Mononuclear cell (primary cell): Measurements from ENCODE around the gene FLNB. TPM values are rescaled to one million over a fixed set of nuclear protein-coding genes. Genes with fewer than 3 reads are reported as not detected.

Source experiments
- H3K27me3 ChIP-seq: 2 replicates; pipeline ENCODE4 v1.6.0; 2011; ENCODE audit warnings: low read length, control low read depth; ENCODE audit not compliant: insufficient read depth
- H3K4me1 ChIP-seq: 2 replicates; pipeline ENCODE4 v1.5.1; 2011; ENCODE audit warnings: mild to moderate bottlenecking, low read length, control low read depth; ENCODE audit not compliant: insufficient read depth
- H3K4me3 ChIP-seq: 2 replicates; pipeline ENCODE4 v1.5.1; 2011; ENCODE audit warnings: mild to moderate bottlenecking, low read length, moderate library complexity
- H3K9me3 ChIP-seq: 2 replicates; pipeline ENCODE4 v1.5.1; 2011; ENCODE audit warnings: low read depth, mild to moderate bottlenecking, control low read depth, low read length
- total RNA-seq: library from RNA; depleted of rRNA; stranded (reverse); fragments of >200 nt; gene quantifications from one replicate; pipeline ENCODE4 v1.2.3, GENCODE V29; 2012

Gene FLNB
- total RNA-seq, 1 donor = 29.1 TPM

GRCh38 chr3:58077596-58078285 lies 69.5 kb downstream of the FLNB start:
- Histone ChIP-seq H3K4me1 (peaks cover 24% of the 10 kb centered on the region), H3K9me3 (no peaks in the 10 kb centered on the region), H3K4me3 (no peak overlapping the region), H3K27me3 (no peaks in the 10 kb centered on the region)

DNA sequence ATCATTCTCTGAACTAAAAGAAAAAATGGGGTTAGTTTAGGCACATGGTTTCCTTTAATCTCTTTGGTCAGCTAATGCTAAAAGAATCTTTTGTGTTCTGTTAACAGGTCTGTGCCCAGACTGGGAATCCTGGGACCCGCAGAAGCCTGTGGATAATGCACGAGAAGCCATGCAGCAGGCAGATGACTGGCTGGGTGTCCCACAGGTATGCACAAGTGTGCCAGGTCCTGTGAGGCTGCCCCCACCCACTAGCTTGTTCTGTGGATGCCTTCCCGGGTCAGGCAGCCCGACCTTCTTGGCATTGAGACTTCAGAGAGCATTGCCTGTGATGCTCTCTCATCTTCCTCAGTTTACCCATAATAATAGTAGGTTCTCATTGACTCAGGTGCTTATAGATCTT lies 70.4 kb downstream of the FLNB start:
- Histone ChIP-seq H3K4me3 (no peak overlapping the region), H3K9me3 (no peaks in the 10 kb centered on the region), H3K4me1 (peaks cover 21% of the 10 kb centered on the region), H3K27me3 (no peaks in the 10 kb centered on the region)

DNA sequence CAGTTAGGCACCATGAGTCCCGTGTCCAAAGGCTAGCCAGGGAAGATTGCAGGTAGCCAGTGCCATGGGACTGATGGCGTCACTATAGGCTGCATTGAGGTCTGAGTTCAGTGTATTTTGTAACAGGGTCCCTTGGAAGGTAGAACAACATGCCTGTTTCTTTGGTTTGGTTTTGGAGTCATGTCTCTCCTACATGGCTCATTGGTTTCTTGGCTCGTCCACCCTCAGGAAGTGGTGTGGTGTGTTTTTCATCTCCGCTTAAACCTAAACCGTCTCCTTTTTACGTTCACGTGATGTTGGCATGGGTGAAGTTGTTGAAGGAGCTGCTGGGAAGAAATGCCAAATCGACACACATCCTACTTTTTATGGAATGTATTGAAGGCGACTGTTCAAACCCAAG lies 71.6 kb downstream of the FLNB start:
- H3K27me3 ChIP-seq = no peaks in the 10 kb centered on the region
- H3K9me3 ChIP-seq = no peaks in the 10 kb centered on the region
- no peak overlapping the region for H3K4me3 ChIP-seq
- H3K4me1 ChIP-seq = peaks cover 21% of the 10 kb centered on the region

DNA sequence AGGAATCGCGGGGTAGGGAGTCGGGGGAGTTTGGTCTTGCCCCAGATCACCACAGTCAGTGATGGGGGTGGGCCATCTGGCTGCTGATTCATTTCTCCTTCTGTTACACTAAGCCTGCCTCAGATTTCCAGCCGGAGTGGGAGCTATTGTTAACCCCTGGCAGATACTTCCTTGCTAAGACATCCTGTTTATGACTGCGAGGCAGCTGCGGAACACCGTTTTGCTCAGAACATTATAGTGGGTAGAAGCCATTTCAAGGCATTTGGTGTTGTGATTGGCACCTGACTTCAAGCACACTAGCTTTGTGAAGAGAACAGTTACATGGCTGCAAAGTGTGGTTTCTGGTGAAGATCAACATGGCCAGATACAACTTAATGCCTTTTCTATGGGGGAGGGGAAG lies 73.8 kb downstream of the FLNB start:
- Histone ChIP-seq H3K9me3 (no peaks in the 10 kb centered on the region), H3K4me3 (no peak overlapping the region), H3K4me1 (peaks cover 29% of the 10 kb centered on the region), H3K27me3 (no peaks in the 10 kb centered on the region)

DNA sequence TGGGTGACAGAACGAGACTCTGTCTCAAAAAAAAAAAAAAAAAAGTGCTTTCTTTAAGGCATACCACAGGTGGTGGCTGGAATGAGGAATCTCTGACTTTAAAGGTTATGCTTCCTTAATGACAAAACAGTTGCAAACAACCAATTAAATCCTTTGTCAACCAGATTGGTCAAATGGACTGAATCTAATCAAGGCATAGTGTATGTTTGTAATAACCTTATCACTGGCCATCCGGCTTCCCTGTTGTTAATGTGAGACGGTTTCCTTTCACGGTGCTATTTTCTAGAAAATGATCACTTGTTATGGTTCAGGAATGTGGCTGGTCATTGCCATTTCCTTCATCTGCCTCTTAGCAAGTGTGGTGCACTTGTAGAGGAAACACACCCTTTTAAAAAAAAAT lies 75.9 kb downstream of the FLNB start:
- Histone ChIP-seq H3K9me3 (no peaks in the 10 kb centered on the region), H3K27me3 (no peaks in the 10 kb centered on the region)

DNA sequence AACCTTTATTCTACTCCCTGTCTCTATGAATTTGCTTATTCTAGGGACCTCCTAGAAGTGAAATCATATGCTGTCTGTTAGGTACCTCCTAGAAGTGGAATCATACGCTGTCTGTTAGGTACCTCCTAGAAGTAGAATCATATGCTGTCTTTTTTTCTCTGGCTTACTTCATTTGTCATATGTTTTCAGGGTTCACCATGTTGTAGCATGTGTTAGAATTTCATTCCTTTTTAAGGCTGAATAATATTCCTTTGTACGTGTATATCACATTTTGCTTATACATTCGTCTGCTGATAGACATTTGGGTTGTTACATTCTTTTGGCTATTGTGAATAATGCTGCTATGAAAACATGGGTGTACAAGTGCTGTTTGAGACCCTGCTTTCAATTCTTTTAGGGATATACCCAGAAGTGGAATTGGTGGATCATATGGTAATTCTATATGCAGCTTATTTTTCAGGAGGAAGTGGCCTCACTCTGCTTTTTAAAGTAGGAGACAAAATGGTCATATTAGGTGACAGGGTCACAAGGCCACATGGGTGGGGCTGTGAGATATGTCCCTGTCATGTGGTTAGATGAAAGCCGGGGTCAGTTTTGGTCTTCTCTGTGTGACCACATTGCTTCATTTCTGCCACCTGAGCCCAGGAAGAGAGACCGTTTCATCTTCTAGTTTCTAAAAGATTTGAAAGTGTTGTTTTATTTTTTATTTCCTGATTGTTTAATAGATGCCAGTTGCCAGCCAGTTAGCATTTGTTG lies 76.7 kb downstream of the FLNB start:
- Histone ChIP-seq H3K4me3 (no peak overlapping the region), H3K4me1 (peaks cover 29% of the 10 kb centered on the region), H3K27me3 (no peaks in the 10 kb centered on the region), H3K9me3 (no peaks in the 10 kb centered on the region)

More for the DNA sequence above, 75.9 kb downstream of the FLNB start:
- Histone ChIP-seq H3K4me3 (no peak overlapping the region), H3K4me1 (peaks cover 29% of the 10 kb centered on the region)

DNA sequence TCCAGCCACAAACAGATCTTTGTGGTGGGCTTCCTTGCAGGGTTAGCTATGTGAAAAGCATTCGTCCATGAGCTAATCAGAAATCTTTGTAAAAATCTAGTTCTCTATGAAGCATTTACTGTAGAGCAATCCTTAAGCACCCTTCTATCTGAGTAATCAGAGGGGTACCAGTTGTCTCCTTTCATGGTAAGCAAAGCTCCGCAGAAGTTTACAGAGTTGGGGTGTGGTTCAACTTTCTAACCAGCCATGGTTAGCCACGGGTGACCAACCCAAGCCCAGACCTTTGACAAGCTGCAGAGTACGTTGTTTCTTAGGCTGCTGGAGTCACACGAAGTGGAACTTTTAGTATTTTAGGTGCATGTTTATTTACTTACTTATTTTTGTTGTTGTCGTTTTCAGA lies 77.4 kb downstream of the FLNB start:
- Histone ChIP-seq H3K9me3 (no peaks in the 10 kb centered on the region), H3K4me1 (peaks cover 29% of the 10 kb centered on the region), H3K27me3 (no peaks in the 10 kb centered on the region), H3K4me3 (no peak overlapping the region)

DNA sequence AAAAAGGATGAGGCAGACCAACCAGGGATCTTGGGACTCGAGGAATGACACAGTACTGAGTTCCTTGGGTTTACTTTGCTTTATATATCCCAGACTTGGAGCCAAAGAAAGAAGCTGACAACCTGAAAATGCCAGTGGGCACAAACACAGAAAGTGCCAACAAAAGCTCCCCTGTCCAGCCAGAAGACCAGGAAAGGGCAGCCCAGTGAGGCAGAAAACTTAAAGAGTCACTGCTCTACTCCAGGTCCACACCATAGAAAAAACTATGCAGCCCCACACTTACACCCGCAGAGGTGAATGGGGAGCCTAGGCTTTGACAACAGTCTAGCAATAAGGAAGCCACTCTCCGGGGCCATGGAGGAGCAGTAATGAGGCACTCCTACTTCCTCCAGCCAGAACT lies 80.3 kb downstream of the FLNB start:
- H3K9me3 ChIP-seq = no peaks in the 10 kb centered on the region
- H3K4me1 ChIP-seq = peaks cover 24% of the 10 kb centered on the region

GRCh38 chr3:58090351-58090750 lies 82.1 kb downstream of the FLNB start:
- Histone ChIP-seq H3K27me3 (no peaks in the 10 kb centered on the region), H3K9me3 (no peaks in the 10 kb centered on the region), H3K4me3 (no peak overlapping the region), H3K4me1 (peaks cover 8% of the 10 kb centered on the region)

More for the DNA sequence above, 80.3 kb downstream of the FLNB start:
- H3K27me3 ChIP-seq = no peaks in the 10 kb centered on the region
- H3K4me3 ChIP-seq = no peak overlapping the region

DNA sequence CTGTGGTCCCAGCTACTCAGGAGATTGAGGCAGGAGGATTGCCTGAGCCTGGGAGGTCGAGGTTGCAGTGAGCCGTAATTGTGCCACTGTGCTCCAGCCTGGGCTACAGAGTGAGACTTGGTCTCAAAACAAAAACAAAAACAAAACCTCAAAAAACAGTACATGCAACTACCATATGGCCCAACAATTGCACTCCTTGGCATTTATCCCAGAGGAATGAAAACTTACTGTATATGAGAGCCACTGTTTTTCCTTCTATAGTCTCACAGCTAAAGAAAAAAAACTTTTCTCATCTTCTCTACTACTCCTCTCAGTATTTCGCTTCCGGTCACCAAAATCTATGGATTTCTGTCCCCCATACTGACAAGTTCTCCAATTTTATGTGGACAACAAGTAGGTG lies 84.3 kb downstream of the FLNB start:
- H3K4me3 ChIP-seq = no peak overlapping the region
- no peaks in the 10 kb centered on the region for H3K27me3 ChIP-seq
- no peaks in the 10 kb centered on the region for H3K4me1 ChIP-seq
- H3K9me3 ChIP-seq = no peaks in the 10 kb centered on the region

DNA sequence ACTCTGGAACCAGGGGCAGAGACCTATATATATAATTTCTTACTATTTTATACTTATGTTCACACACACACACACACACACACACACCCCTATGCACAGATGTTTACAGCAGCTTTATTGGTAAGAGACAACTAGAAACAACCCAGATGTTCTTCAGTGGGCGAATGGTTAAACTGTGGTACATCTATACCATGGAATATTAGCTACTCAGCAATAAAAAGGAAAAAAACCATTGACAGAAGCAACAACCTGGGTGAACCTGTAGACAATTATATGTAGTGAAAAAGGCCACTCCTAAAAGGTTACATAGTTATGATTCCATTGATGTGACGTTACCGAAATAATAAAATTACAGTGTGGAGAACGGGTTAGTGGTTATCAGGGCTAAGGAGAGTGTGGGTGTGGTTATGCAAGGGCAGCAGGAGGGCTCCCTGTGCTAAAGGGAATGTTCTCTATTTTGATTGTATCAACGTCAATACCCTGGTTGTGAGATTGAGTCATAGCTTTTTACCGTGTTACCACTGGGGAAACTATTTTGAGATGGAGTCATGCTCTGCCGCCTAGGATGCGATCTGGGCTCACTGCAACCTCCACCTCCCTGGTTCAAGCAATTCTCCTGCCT lies 85.5 kb downstream of the FLNB start:
- no peak overlapping the region for H3K4me3 ChIP-seq

DNA sequence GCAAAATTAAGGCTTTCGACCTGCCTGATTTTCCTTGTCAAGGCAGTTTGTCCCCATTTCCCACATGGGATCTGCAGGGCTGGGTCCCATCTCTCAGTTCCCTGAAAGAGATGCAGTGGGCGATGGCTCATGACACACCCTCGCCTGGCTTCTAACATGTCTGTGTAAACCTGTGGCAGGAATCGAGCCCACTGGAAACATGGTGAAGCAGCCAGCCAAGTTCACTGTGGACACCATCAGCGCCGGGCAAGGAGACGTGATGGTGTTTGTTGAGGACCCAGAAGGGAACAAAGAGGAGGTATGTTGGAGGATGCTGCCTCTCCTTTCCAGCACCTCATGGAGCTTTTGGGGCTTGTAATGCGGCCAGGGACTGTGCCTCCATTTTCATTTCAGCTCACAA lies 86.4 kb downstream of the FLNB start:
- Histone ChIP-seq H3K4me1 (no peaks in the 10 kb centered on the region), H3K27me3 (no peaks in the 10 kb centered on the region), H3K4me3 (no peak overlapping the region), H3K9me3 (no peaks in the 10 kb centered on the region)

More for the DNA sequence above, 85.5 kb downstream of the FLNB start:
- Histone ChIP-seq H3K27me3 (no peaks in the 10 kb centered on the region), H3K4me1 (no peaks in the 10 kb centered on the region), H3K9me3 (no peaks in the 10 kb centered on the region)

DNA sequence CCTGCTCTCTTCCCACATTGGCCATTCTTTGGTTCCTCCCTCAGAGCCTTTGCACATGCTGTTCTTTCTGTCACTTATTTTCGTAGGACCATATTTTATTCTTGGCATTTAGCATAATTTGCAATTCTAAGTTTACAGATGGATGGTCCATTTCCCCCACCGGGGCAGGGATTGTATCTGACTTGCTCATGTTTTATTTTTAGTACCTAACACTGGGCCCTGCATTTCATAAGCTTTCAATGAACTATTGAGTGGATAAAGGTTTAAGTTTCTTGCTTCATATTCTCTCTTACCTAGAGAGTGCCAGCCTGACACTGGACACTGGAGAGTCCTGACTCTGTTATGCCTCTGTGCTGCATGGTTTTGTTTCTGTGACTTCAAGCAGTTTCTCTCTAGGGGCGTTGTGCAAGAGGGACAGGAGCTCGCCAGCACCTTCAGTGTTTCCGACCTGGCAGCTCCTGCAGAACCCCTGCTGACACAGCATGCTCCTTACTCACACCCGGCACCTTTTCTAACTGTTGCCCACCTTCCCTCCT lies 87.4 kb downstream of the FLNB start:
- no peaks in the 10 kb centered on the region for H3K9me3 ChIP-seq
- H3K4me3 ChIP-seq = no peak overlapping the region
- H3K27me3 ChIP-seq = no peaks in the 10 kb centered on the region
- no peaks in the 10 kb centered on the region for H3K4me1 ChIP-seq

DNA sequence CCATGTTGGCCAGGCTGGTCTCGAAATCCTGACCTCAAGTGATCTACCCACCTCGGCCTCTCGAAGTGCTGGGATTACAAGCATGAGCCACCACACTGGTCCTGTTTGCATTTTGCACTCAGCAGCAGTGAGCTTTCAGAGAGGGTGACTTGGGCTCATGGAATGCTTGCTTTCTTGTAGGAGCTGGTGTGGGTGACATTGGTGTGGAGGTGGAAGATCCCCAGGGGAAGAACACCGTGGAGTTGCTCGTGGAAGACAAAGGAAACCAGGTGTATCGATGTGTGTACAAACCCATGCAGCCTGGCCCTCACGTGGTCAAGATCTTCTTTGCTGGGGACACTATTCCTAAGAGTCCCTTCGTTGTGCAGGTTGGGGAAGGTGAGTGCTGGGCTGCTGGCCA lies 90.3 kb downstream of the FLNB start:
- H3K4me1 ChIP-seq = no peaks in the 10 kb centered on the region
- no peaks in the 10 kb centered on the region for H3K27me3 ChIP-seq
- H3K4me3 ChIP-seq = no peak overlapping the region
- no peaks in the 10 kb centered on the region for H3K9me3 ChIP-seq

DNA sequence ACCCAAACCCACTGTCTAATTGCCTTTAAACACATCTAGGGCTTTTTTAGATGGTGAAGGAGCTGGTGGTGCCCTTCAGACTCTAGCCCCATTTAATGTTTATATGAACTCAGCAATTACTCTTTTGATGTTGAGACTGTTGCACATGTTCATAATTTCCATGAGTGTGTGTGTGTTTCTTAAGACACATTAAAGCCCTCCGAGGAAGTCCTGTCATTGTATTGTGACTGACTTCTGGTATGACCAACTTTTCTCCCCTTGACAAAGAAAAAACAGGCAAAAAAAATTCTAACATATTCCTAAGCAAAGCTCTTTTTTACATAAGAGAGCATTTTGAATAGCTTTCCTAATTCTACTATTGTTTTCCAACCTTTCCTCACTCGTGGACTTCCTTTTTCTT lies 91.6 kb downstream of the FLNB start:
- Histone ChIP-seq H3K27me3 (no peaks in the 10 kb centered on the region), H3K9me3 (no peaks in the 10 kb centered on the region), H3K4me1 (no peaks in the 10 kb centered on the region), H3K4me3 (no peak overlapping the region)
